HEK293 (cell line): Measurements from ENCODE around the gene CDT1.

ENCODE experiments used
- CTCF ChIA-PET: fragments of 350-600 bp; formaldehyde crosslinking; extraction: SDS; loops from one replicate; lab custom pipeline; 2021; ENCODE audit warnings: antibody characterized with exemption; lab: Yijun Ruan, JAX
- POLR2A ChIA-PET: fragments of 300-600 bp; formaldehyde crosslinking; extraction: SDS; loops from one replicate; lab custom pipeline; 2020; ENCODE audit warnings: antibody characterized with exemption, inconsistent platforms; lab: Yijun Ruan, JAX
- H3K27ac ChIP-seq: fragments of 200-500 bp; sonication (Bioruptor generic); 2 replicates; pipeline ENCODE4 v1.5.1; 2014; ENCODE audit warnings: low read depth, low read length, control low read depth, inconsistent platforms; ENCODE audit errors: extremely low read depth
- H3K36me3 ChIP-seq, 2 experiments: fragments of 200-500 bp in 1 of 2; sonication (Bioruptor generic) in 1 of 2; 1 replicate in 1 of 2; 2 replicates in 1 of 2; pipeline ENCODE4 v1.5.1; 2014 to 2017; ENCODE audit warnings: inconsistent platforms in 2 of 2, low read length in 2 of 2; ENCODE audit not compliant: control insufficient read depth in 2 of 2, insufficient read depth in 1 of 2
- H3K4me1 ChIP-seq: fragments of 200-500 bp; sonication (Bioruptor generic); 2 replicates; pipeline ENCODE4 v1.5.1; 2014; ENCODE audit warnings: mild to moderate bottlenecking, low read length, inconsistent platforms; ENCODE audit not compliant: control insufficient read depth, insufficient read depth
- H3K4me3 ChIP-seq: 2 replicates; pipeline ENCODE4 v1.5.1; 2011; ENCODE audit warnings: low read depth, mild to moderate bottlenecking, control low read depth, low read length, moderate library complexity
- H3K9me3 ChIP-seq: fragments of 200-500 bp; sonication (Bioruptor generic); 2 replicates; pipeline ENCODE4 v1.5.1; 2014; ENCODE audit warnings: low read depth, low read length, inconsistent platforms; ENCODE audit not compliant: control insufficient read depth, insufficient read depth
- ELK4 ChIP-seq: IDR thresholded peaks from 2 replicates; pipeline ENCODE4 v1.6.1; 2011; ENCODE audit warnings: mild to moderate bottlenecking, low read depth, low read length, borderline replicate concordance
- FEZF1 ChIP-seq: fragments of 450-650 bp; formaldehyde crosslinking; IDR thresholded peaks from 2 replicates; pipeline ENCODE4 v1.5.1; 2016; ENCODE audit warnings: missing biosample characterization, missing genetic modification characterization
- GLI2 ChIP-seq: fragments of 450-650 bp; formaldehyde crosslinking; IDR thresholded peaks from 2 replicates; pipeline ENCODE4; 2017; ENCODE audit warnings: missing biosample characterization, missing genetic modification characterization, low read depth, borderline replicate concordance
- IKZF3 ChIP-seq: fragments of 450-650 bp; IDR thresholded peaks from 2 replicates; pipeline ENCODE4 v1.5.0; 2018; ENCODE audit warnings: missing biosample characterization, mild to moderate bottlenecking, missing genetic modification characterization, moderate library complexity
- KLF17 ChIP-seq: fragments of 450-650 bp; formaldehyde crosslinking; IDR thresholded peaks from 2 replicates; pipeline ENCODE4 v1.5.1; 2016; ENCODE audit warnings: missing biosample characterization, missing genetic modification characterization
- KLF8 ChIP-seq: fragments of 450-650 bp; formaldehyde crosslinking; IDR thresholded peaks from 2 replicates; pipeline ENCODE4 v1.5.1; 2016; ENCODE audit warnings: missing biosample characterization, missing genetic modification characterization
- PATZ1 ChIP-seq: fragments of 450-650 bp; formaldehyde crosslinking; IDR thresholded peaks from 2 replicates; pipeline ENCODE4 v1.5.1; 2016; ENCODE audit warnings: missing biosample characterization, missing genetic modification characterization
- PRDM4 ChIP-seq: fragments of 450-650 bp; formaldehyde crosslinking; IDR thresholded peaks from 2 replicates; pipeline ENCODE4 v1.5.1; 2017; ENCODE audit warnings: missing biosample characterization, missing genetic modification characterization
- SP7 ChIP-seq: fragments of 450-650 bp; formaldehyde crosslinking; IDR thresholded peaks from 2 replicates; pipeline ENCODE4 v1.5.1; 2016; ENCODE audit warnings: missing biosample characterization, missing genetic modification characterization
- ZBTB1 ChIP-seq: fragments of 450-650 bp; formaldehyde crosslinking; IDR thresholded peaks from 2 replicates; pipeline ENCODE4 v1.5.1; 2016; ENCODE audit warnings: missing biosample characterization, missing genetic modification characterization
- ZBTB26 ChIP-seq: fragments of 450-650 bp; formaldehyde crosslinking; optimal IDR thresholded peaks from 2 replicates; pipeline ENCODE3; 2016; ENCODE audit warnings: missing biosample characterization, mild to moderate bottlenecking, missing genetic modification characterization
- ZBTB44 ChIP-seq: fragments of 450-650 bp; IDR thresholded peaks from 2 replicates; pipeline ENCODE4 v1.5.1; 2018; ENCODE audit warnings: missing biosample characterization, mild to moderate bottlenecking, missing genetic modification characterization
- ZBTB8A ChIP-seq: fragments of 450-650 bp; formaldehyde crosslinking; IDR thresholded peaks from 2 replicates; pipeline ENCODE4 v1.5.1; 2016; ENCODE audit warnings: missing biosample characterization, missing genetic modification characterization
- ZNF132 ChIP-seq: fragments of 450-650 bp; formaldehyde crosslinking; IDR thresholded peaks from 2 replicates; pipeline ENCODE4 v1.5.1; 2017; ENCODE audit warnings: missing biosample characterization, missing genetic modification characterization, borderline replicate concordance
- ZNF140 ChIP-seq: fragments of 450-650 bp; formaldehyde crosslinking; IDR thresholded peaks from 2 replicates; pipeline ENCODE4 v1.5.1; 2016; ENCODE audit warnings: missing biosample characterization, missing genetic modification characterization
- ZNF146 ChIP-seq: fragments of 450-650 bp; formaldehyde crosslinking; IDR thresholded peaks from 2 replicates; pipeline ENCODE4 v1.5.1; 2016; ENCODE audit warnings: missing biosample characterization, missing genetic modification characterization
- ZNF24 ChIP-seq: fragments of 450-650 bp; formaldehyde crosslinking; IDR thresholded peaks from 2 replicates; pipeline ENCODE4 v1.5.1; 2016; ENCODE audit warnings: missing biosample characterization, missing genetic modification characterization
- ZNF248 ChIP-seq: fragments of 450-650 bp; formaldehyde crosslinking; IDR thresholded peaks from 2 replicates; pipeline ENCODE4 v1.5.1; 2017; ENCODE audit warnings: missing biosample characterization, missing genetic modification characterization
- ZNF266 ChIP-seq: fragments of 450-650 bp; formaldehyde crosslinking; IDR thresholded peaks from 2 replicates; pipeline ENCODE4 v1.5.1; 2016; ENCODE audit warnings: missing biosample characterization, missing genetic modification characterization, low read depth
- ZNF324 ChIP-seq: fragments of 450-650 bp; formaldehyde crosslinking; IDR thresholded peaks from 2 replicates; pipeline ENCODE4 v1.5.1; 2016; ENCODE audit warnings: missing biosample characterization, missing genetic modification characterization
- ZNF341 ChIP-seq: fragments of 450-650 bp; formaldehyde crosslinking; IDR thresholded peaks from 2 replicates; pipeline ENCODE4; 2016; ENCODE audit warnings: low read depth, missing biosample characterization, missing genetic modification characterization
- ZNF354C ChIP-seq: fragments of 450-650 bp; formaldehyde crosslinking; IDR thresholded peaks from 2 replicates; pipeline ENCODE4 v1.5.1; 2016; ENCODE audit warnings: missing biosample characterization, missing genetic modification characterization, low read depth, borderline replicate concordance
- ZNF416 ChIP-seq: fragments of 450-650 bp; formaldehyde crosslinking; IDR thresholded peaks from 2 replicates; pipeline ENCODE4 v1.5.1; 2016; ENCODE audit warnings: missing biosample characterization, missing genetic modification characterization
- ZNF501 ChIP-seq: fragments of 450-650 bp; formaldehyde crosslinking; IDR thresholded peaks from 2 replicates; pipeline ENCODE4 v1.5.1; 2016; ENCODE audit warnings: missing biosample characterization, missing genetic modification characterization
- ZNF530 ChIP-seq: fragments of 450-650 bp; formaldehyde crosslinking; IDR thresholded peaks from 2 replicates; pipeline ENCODE4 v1.5.1; 2016; ENCODE audit warnings: low read depth, missing biosample characterization, missing genetic modification characterization
- ZNF548 ChIP-seq: fragments of 450-650 bp; formaldehyde crosslinking; IDR thresholded peaks from 2 replicates; pipeline ENCODE4 v1.5.1; 2016; ENCODE audit warnings: missing biosample characterization, missing genetic modification characterization
- ZNF580 ChIP-seq: fragments of 450-650 bp; formaldehyde crosslinking; IDR thresholded peaks from 2 replicates; pipeline ENCODE4 v1.5.1; 2016; ENCODE audit warnings: missing biosample characterization, missing genetic modification characterization
- ZNF776 ChIP-seq: fragments of 450-650 bp; formaldehyde crosslinking; IDR thresholded peaks from 2 replicates; pipeline ENCODE4 v1.5.0; 2017; ENCODE audit warnings: missing biosample characterization, missing genetic modification characterization, borderline replicate concordance
- ZNF791 ChIP-seq: fragments of 450-650 bp; formaldehyde crosslinking; IDR thresholded peaks from 2 replicates; pipeline ENCODE4 v1.5.1; 2016; ENCODE audit warnings: missing biosample characterization, missing genetic modification characterization

The CDT1 gene

GRCh38 chr16:88777471-88778270 lies 25.9 kb upstream of the CDT1 start (continued):
- TF ChIP-seq KLF17 (tag by site-specific recombination) (peak; percentile 78), ZNF140 (tag by site-specific recombination) (no peak), PATZ1 (tag by site-specific recombination) (peak; percentile 39; the same call in 1 of the 2 replicates), ZNF324 (tag by site-specific recombination) (no peak), ZNF248 (tag by site-specific recombination) (no peak), ZNF501 (tag by site-specific recombination) (no peak), ZBTB1 (tag by site-specific recombination) (no peak), PRDM4 (tag by site-specific recombination) (no peak), FEZF1 (tag by site-specific recombination) (no peak), ZNF146 (tag by site-specific recombination) (no peak), KLF8 (no peak; the same call in 1 of the 2 replicates), ZNF580 (tag by site-specific recombination) (no peak), ZNF341 (tag by site-specific recombination) (peak; percentile 33), SP7 (tag by site-specific recombination) (no peak), ZNF354C (tag by site-specific recombination) (no peak), GLI2 (tag by site-specific recombination) (no peak), ZNF416 (tag by site-specific recombination) (no peak), ZNF548 (tag by site-specific recombination) (no peak), ZNF266 (no peak), ZNF791 (tag by site-specific recombination) (no peak), IKZF3 (no peak), ELK4 (no peak)

- no peak overlapping the region for H3K4me3 ChIP-seq
- H3K9me3 ChIP-seq, result no peaks in the 10 kb centered on the region
- no peaks in the 10 kb centered on the region for H3K36me3 ChIP-seq
- CTCF ChIA-PET, result no interaction called here
- peaks cover 35% of the 10 kb centered on the region for H3K4me1 ChIP-seq
- POLR2A ChIA-PET, result no interaction called here
- H3K27ac ChIP-seq, result no peak overlapping the region
- no peak for TF ChIP-seq ZBTB44 (tag by site-specific recombination)
- no peak for TF ChIP-seq ZNF530 (tag by site-specific recombination)
- TF ChIP-seq ZNF24 (tag by site-specific recombination), result no peak
- TF ChIP-seq ZBTB26 (tag by site-specific recombination), result no peak
- no peak for TF ChIP-seq ZNF324 (tag by site-specific recombination)
- 0 out of 2 replicates have a peak, but pooled peaks have one; percentile 26 for TF ChIP-seq ZBTB8A (tag by site-specific recombination)
- TF ChIP-seq ZNF776 (tag by site-specific recombination), result no peak
- TF ChIP-seq ZNF132 (tag by site-specific recombination), result no peak
Observed at GRCh38 chr16:88778271-88778525, 25.4 kb upstream of the CDT1 start.
